ENCODE results near the gene EFL1.

GRCh38 chr15:82137261-82137660, 125.3 kb downstream of the EFL1 start:
- TF ChIP-seq SUZ12 (IDR thresholded peaks at IDR 0.05; ENCODE audit: extremely low read depth, insufficient read depth, insufficient read length) (no peak), YY1 (IDR thresholded peaks at IDR 0.05; ENCODE audit: insufficient read depth, insufficient read length) (no peak), ZNF274 (IDR thresholded peaks at IDR 0.05; ENCODE audit: low read depth, low read length) (no peak)

Measured in NT2/D1 (cell line).